Cardiac fibroblast (primary cell): ENCODE results near the gene DCLK2.
A peak's percentile ranks its signal among the peaks of the same experiment; 100 is the strongest.

Experiments
- DNase-seq, 2 donors: peaks; one replicate each; pipeline versions ENCODE4 v3.0.0 to v3.0.0-alpha.2; 2010; ENCODE audit warnings: low read depth in 2 of 2
- H3K4me3 ChIP-seq, 2 donors: replicated peaks in 1 of 2; 1 replicate in 1 of 2; 2 replicates in 1 of 2; pipeline ENCODE4 v1.5.1; 2011; ENCODE audit warnings: low read depth in 2 of 2, low read length in 2 of 2, mild to moderate bottlenecking in 2 of 2, moderate library complexity in 1 of 2
- CTCF ChIP-seq: IDR thresholded peaks from one replicate; pipeline ENCODE4 v1.5.1; 2011; ENCODE audit warnings: low read depth, mild to moderate bottlenecking, low read length, inconsistent platforms

DCLK2 gene

DNA sequence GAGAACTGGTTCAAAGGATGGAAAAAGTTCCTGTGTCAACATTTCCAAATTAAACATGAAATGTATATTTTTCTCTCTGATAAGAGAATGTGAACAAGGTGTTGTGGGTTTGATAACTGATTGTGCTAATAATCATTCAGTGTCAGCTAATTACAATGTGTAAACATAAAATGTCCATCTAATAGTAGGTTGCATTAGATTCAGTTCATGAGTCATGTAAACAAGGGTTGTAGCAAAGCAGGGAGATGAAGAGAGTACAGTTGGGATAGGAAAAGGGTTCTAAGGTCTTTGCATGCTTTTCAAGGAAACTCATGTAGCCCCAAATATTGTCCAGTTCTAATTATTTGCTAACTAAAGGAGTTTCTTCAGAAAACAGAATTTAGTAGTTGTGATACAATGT, 55.4 kb downstream of the DCLK2 start:
- no peak for TF ChIP-seq CTCF
- H3K4me3 ChIP-seq: no peak overlapping the region
- DNase-seq: no peak

DNA sequence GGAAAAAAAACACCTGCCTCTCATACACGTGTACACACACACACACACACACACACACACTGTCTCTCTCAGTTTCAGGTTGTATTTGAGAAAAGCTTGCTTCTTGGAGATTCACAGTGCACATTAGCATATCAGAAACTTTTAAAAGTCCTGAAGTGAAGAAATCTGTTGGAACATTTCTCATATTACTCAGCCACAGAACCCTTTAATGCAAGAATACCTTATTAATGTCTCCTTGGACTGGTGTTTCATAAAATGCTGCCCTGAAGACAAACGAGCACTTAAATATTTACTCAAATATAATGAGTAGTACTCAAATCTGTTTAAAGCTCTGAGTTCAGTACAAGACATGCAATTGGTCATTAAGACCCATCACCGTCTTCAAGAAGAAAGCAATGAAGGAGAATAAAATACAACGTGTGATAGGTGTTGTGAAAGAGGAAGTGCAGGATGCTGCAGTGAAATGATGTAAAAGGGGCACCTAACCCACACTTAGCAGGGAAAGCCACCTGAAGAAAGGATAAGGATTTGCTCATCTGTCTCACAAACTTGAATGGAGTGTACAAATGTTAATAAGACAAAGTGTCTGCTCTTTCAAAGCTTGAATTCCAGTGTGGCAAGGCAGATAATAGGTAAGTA, 57.0 kb downstream of the DCLK2 start:
- no peak for TF ChIP-seq CTCF
- H3K4me3 ChIP-seq: no peak overlapping the region
- DNase-seq: peak in 1 of 2 donors; percentile 22

- H3K4me3 ChIP-seq: no peak overlapping the region
- TF ChIP-seq CTCF: no peak
- DNase-seq: peak; percentile 28 to 47
These were observed 57.8 kb downstream of the DCLK2 start for GRCh38 chr4:150136036-150136435.

DNA sequence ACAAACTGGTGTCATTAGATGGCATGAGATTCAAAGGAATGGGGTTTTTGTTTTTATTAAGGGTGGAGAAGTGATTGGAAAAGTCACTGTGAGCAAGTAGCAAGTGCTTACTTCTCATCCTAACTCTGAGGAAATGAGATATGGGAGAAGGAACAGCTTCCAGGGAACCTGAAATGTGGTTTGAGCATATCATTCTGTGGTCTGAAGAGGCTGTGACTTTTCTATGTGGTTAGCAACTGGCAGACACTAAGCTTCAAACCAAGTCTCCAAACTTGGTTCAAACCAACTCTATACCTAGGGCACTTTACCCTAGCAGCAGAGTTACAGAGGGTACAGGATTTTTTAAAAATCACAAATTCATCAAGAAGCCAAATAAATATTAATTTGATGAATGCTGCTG, 58.2 kb downstream of the DCLK2 start:
- peak; percentile 21 to 34 for DNase-seq
- TF ChIP-seq CTCF: no peak
- no peak overlapping the region for H3K4me3 ChIP-seq

DNA sequence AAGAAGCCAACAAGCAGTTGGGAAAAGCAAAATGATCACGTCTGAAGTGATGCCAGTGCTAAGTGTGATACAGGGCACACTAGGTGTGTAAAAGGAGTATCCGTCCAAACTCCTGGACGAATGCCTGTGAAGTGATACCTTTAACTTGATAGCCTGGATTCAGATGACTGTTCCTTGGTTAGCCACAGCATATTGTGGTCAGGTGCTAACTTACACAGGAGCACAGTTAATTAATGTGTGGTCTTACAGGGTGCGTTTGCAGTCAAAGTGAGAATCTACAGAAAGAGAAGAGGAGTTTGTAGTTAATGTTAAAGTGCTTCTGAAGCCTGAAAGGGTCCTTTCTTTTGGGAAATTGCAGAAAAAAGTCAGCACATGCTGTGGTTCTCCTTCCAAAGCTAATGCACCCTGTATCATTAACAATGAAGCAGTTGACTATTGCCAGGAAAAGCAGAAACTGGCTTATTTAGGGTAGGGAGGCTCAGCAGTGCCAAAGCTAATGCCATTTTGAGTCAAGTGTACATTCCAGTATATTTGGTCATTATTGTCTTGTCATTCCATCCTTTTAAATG, 61.1 kb downstream of the DCLK2 start:
- H3K4me3 ChIP-seq: no peak overlapping the region
- no peak for TF ChIP-seq CTCF
- DNase-seq: no peak

DNA sequence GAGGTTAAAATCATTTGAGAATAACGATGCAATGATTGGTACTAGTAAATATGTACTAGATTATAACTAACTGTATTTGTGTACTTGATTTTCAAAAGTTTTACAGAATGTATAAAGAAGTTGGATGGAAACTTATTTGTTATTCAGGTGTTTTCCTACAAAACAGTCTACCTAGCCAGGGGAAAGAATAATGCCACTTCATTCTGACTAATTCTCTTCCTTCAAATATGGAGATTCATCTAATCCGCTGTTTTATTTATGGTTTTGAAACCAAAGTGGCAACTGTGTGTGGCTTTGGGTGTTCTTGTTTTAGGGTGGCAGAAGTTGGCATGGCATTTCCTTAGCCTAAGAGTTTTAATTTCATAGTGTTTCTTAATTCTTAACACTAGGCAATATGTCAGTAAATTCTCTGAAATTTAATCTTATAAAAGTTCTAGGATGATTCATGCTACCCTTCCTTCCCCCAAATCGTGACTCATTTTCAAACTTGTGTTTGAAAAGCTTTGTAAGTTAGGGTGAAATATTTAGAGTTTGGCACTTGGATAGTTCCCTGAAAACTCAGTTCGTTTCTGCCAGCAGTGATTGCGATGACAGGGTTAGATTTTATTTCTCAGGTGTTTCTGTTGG, 62.6 kb downstream of the DCLK2 start:
- DNase-seq: peak; percentile 67 to 74
- no peak for TF ChIP-seq CTCF
- no peak overlapping the region for H3K4me3 ChIP-seq

- TF ChIP-seq CTCF: no peak
- DNase-seq: no peak
- no peak overlapping the region for H3K4me3 ChIP-seq
These were observed 63.5 kb downstream of the DCLK2 start for GRCh38 chr4:150141756-150142155.
